WTC11 (cell line): ENCODE data around the gene APOL6. TPM values are rescaled to one million over a fixed set of nuclear protein-coding genes. Genes with fewer than 3 reads are reported as not detected.

Experiments
- ATAC-seq: fragments of 200-7000 bp; cut with Tn5 transposase; 2 replicates; pipeline ENCODE4 v1.10.0; 2021; ENCODE audit warnings: mild to moderate bottlenecking, moderate library complexity
- CTCF ChIA-PET: fragments of 300-600 bp; sonication (Branson Sonifier 250); formaldehyde crosslinking; loops from one replicate; lab custom pipeline; 2021; ENCODE audit warnings: antibody characterized with exemption; lab: Charles Lee
- POLR2A ChIA-PET: fragments of 350-600 bp; sonication (Branson Sonifier 250); formaldehyde crosslinking; loops from one replicate; lab custom pipeline; 2021; ENCODE audit warnings: antibody characterized with exemption; lab: Charles Lee
- DNase-seq: peaks from one replicate; pipeline ENCODE4 v3.0.0; 2021; ENCODE audit warnings: low spot score
- H3K27ac Mint-ChIP-seq: 2 replicates; pipeline ENCODE4 v1.8.0; 2021; ENCODE audit warnings: mixed read lengths
- H3K27me3 Mint-ChIP-seq: 2 replicates; pipeline ENCODE4 v1.8.0; 2021; ENCODE audit warnings: low read depth, mild to moderate bottlenecking, moderate library complexity, mixed read lengths
- H3K36me3 Mint-ChIP-seq: 2 replicates; pipeline ENCODE4 v1.8.0; 2021; ENCODE audit warnings: mixed read lengths
- H3K4me1 Mint-ChIP-seq: 2 replicates; pipeline ENCODE4 v1.8.0; 2022; ENCODE audit warnings: mixed read lengths
- H3K4me3 Mint-ChIP-seq: 2 replicates; pipeline ENCODE4 v1.8.0; 2021; ENCODE audit warnings: mild to moderate bottlenecking, moderate library complexity, mixed read lengths
- H3K9me3 Mint-ChIP-seq: 2 replicates; pipeline ENCODE4 v1.8.0; 2021; ENCODE audit warnings: mixed read lengths
- ESRRA ChIP-seq: sonication (generic); formaldehyde crosslinking; IDR thresholded peaks from 2 replicates; pipeline ENCODE4 v1.8.1; 2022; ENCODE audit warnings: mild to moderate bottlenecking, missing genetic modification reagents, borderline replicate concordance
- ETV6 ChIP-seq: sonication (generic); formaldehyde crosslinking; IDR thresholded peaks from 2 replicates; pipeline ENCODE4 v1.8.1; 2022; ENCODE audit warnings: mild to moderate bottlenecking, missing genetic modification reagents
- FOXK1 ChIP-seq: sonication (generic); formaldehyde crosslinking; IDR thresholded peaks from 2 replicates; pipeline ENCODE4 v1.8.0; 2022; ENCODE audit warnings: mild to moderate bottlenecking, moderate library complexity, missing genetic modification reagents
- GABPB1 ChIP-seq: sonication (generic); formaldehyde crosslinking; IDR thresholded peaks from 2 replicates; pipeline ENCODE4 v1.8.1; 2023; ENCODE audit warnings: mild to moderate bottlenecking, missing genetic modification reagents
- NFYB ChIP-seq: sonication (generic); formaldehyde crosslinking; conservative IDR thresholded peaks from 2 replicates; pipeline ENCODE4 v1.8.0; 2022; ENCODE audit warnings: low read depth, missing genetic modification reagents
- NR1H2 ChIP-seq: sonication (generic); formaldehyde crosslinking; IDR thresholded peaks from 2 replicates; pipeline ENCODE4 v1.9.0; 2021; ENCODE audit warnings: mild to moderate bottlenecking, moderate library complexity, missing genetic modification reagents
- NR3C1 ChIP-seq: sonication (generic); formaldehyde crosslinking; conservative IDR thresholded peaks from 2 replicates; pipeline ENCODE4 v1.8.1; 2023; ENCODE audit warnings: low read depth, mild to moderate bottlenecking, missing genetic modification reagents
- RELA ChIP-seq: sonication (generic); formaldehyde crosslinking; IDR thresholded peaks from 2 replicates; pipeline ENCODE4 v1.8.1; 2022; ENCODE audit warnings: missing genetic modification reagents, mild to moderate bottlenecking, borderline replicate concordance
- SP1 ChIP-seq: sonication (generic); formaldehyde crosslinking; conservative IDR thresholded peaks from 2 replicates; pipeline ENCODE4 v1.8.1; 2022; ENCODE audit warnings: missing genetic modification reagents
- TCF7 ChIP-seq: sonication (generic); formaldehyde crosslinking; IDR thresholded peaks from 2 replicates; pipeline ENCODE4 v1.8.0; 2022; ENCODE audit warnings: mild to moderate bottlenecking, low read depth, missing genetic modification reagents, moderate library complexity
- TEAD1 ChIP-seq: sonication (generic); formaldehyde crosslinking; IDR thresholded peaks from 2 replicates; pipeline ENCODE4 v1.8.0; 2022; ENCODE audit warnings: mild to moderate bottlenecking, missing genetic modification reagents
- ZBTB21 ChIP-seq: sonication (generic); formaldehyde crosslinking; IDR thresholded peaks from 2 replicates; pipeline ENCODE4 v1.8.1; 2023; ENCODE audit warnings: mild to moderate bottlenecking, missing genetic modification reagents, borderline replicate concordance
- ZNF232 ChIP-seq: sonication (generic); formaldehyde crosslinking; IDR thresholded peaks from 2 replicates; pipeline ENCODE4 v1.8.0; 2022; ENCODE audit warnings: mild to moderate bottlenecking, missing genetic modification reagents
- total RNA-seq: library from RNA; stranded (reverse); gene quantifications from 3 replicates; pipeline ENCODE4 v1.2.3, GENCODE V29; 2021
- TF ChIP-seq, protein P1 (sequence below): sonication (generic); formaldehyde crosslinking; IDR thresholded peaks from 2 replicates; pipeline ENCODE4 v1.8.0; 2023; ENCODE audit warnings: mild to moderate bottlenecking, missing genetic modification reagents
- TF ChIP-seq, protein P2 (sequence below): fragments of 250-450 bp; sonication (Bioruptor Pico); IDR thresholded peaks from 2 replicates; pipeline ENCODE4 v1.9.0; 2021; ENCODE audit warnings: mild to moderate bottlenecking
- TF ChIP-seq, protein P3 (sequence below): fragments of 250-450 bp; sonication (Bioruptor Pico); IDR thresholded peaks from 2 replicates; pipeline ENCODE4 v1.9.0; 2021; ENCODE audit warnings: moderate library complexity, mild to moderate bottlenecking, inconsistent platforms, borderline replicate concordance
- TF ChIP-seq, protein P4 (sequence below): sonication (generic); formaldehyde crosslinking; IDR thresholded peaks from 2 replicates; pipeline ENCODE4 v1.8.1; 2023; ENCODE audit warnings: mild to moderate bottlenecking, missing genetic modification reagents
- TF ChIP-seq, protein P5 (sequence below): sonication (generic); formaldehyde crosslinking; conservative IDR thresholded peaks from 2 replicates; pipeline ENCODE4 v1.8.1; 2023; ENCODE audit warnings: mild to moderate bottlenecking, low read depth, missing genetic modification reagents, moderate library complexity
- TF ChIP-seq, protein P6 (sequence below): sonication (generic); formaldehyde crosslinking; IDR thresholded peaks from 2 replicates; pipeline ENCODE4 v1.8.1; 2023; ENCODE audit warnings: mild to moderate bottlenecking, missing genetic modification reagents, moderate library complexity
- TF ChIP-seq, protein P7 (sequence below): sonication (generic); formaldehyde crosslinking; IDR thresholded peaks from 2 replicates; pipeline ENCODE4 v1.8.1; 2022; ENCODE audit warnings: low read depth, missing genetic modification reagents, borderline replicate concordance

APOL6 gene
- total RNA-seq, 1 experiment from 2014 or later, result 0.17 TPM

DNA sequence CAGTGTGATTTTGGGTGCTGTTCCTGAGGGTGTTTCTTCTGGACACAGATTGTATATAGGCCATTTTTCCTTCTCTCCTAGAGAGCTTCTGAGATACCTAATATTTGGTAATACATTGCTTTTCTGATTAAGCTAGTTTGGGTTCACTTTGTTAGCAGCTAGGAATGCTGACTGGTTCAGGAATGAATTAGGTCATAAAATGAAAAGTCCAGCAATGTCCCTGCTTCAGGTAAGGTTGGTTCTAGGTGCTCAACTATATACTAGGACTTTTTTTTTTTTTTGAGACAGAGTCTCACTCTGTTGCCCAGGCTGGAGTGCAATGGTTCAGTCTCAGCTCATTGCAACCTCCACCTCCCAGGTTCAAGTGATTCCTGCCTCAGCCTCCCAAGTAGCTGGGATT lies 36.5 kb downstream of the APOL6 start:
- Mint-ChIP-seq H3K4me3 (no peak overlapping the region), H3K36me3 (peaks cover 10% of the 10 kb centered on the region), H3K27ac (no peak overlapping the region), H3K4me1 (no peaks in the 10 kb centered on the region), H3K9me3 (peaks cover 19% of the 10 kb centered on the region), H3K27me3 (peaks cover 3% of the 10 kb centered on the region; the same call in 1 of the 2 replicates)
- TF ChIP-seq, protein P1, sequence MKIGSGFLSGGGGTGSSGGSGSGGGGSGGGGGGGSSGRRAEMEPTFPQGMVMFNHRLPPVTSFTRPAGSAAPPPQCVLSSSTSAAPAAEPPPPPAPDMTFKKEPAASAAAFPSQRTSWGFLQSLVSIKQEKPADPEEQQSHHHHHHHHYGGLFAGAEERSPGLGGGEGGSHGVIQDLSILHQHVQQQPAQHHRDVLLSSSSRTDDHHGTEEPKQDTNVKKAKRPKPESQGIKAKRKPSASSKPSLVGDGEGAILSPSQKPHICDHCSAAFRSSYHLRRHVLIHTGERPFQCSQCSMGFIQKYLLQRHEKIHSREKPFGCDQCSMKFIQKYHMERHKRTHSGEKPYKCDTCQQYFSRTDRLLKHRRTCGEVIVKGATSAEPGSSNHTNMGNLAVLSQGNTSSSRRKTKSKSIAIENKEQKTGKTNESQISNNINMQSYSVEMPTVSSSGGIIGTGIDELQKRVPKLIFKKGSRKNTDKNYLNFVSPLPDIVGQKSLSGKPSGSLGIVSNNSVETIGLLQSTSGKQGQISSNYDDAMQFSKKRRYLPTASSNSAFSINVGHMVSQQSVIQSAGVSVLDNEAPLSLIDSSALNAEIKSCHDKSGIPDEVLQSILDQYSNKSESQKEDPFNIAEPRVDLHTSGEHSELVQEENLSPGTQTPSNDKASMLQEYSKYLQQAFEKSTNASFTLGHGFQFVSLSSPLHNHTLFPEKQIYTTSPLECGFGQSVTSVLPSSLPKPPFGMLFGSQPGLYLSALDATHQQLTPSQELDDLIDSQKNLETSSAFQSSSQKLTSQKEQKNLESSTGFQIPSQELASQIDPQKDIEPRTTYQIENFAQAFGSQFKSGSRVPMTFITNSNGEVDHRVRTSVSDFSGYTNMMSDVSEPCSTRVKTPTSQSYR, result no peak
- TF ChIP-seq, protein P2, sequence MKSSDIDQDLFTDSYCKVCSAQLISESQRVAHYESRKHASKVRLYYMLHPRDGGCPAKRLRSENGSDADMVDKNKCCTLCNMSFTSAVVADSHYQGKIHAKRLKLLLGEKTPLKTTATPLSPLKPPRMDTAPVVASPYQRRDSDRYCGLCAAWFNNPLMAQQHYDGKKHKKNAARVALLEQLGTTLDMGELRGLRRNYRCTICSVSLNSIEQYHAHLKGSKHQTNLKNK, result no peak
- TF ChIP-seq ESRRA (CRISPR knock-in tag), result no peak
- TF ChIP-seq, protein P3, sequence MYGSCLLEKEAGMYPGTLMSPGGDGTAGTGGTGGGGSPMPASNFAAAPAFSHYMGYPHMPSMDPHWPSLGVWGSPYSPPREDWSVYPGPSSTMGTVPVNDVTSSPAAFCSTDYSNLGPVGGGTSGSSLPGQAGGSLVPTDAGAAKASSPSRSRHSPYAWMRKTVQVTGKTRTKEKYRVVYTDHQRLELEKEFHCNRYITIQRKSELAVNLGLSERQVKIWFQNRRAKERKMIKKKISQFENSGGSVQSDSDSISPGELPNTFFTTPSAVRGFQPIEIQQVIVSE (CRISPR knock-in tag), result no peak
- TF ChIP-seq NR3C1, result no peak
- TF ChIP-seq TEAD1 (CRISPR knock-in tag), result no peak
- TF ChIP-seq, protein P4, sequence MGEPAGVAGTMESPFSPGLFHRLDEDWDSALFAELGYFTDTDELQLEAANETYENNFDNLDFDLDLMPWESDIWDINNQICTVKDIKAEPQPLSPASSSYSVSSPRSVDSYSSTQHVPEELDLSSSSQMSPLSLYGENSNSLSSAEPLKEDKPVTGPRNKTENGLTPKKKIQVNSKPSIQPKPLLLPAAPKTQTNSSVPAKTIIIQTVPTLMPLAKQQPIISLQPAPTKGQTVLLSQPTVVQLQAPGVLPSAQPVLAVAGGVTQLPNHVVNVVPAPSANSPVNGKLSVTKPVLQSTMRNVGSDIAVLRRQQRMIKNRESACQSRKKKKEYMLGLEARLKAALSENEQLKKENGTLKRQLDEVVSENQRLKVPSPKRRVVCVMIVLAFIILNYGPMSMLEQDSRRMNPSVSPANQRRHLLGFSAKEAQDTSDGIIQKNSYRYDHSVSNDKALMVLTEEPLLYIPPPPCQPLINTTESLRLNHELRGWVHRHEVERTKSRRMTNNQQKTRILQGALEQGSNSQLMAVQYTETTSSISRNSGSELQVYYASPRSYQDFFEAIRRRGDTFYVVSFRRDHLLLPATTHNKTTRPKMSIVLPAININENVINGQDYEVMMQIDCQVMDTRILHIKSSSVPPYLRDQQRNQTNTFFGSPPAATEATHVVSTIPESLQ (CRISPR knock-in tag), result no peak
- no peak for TF ChIP-seq SP1
- no peak for TF ChIP-seq ZNF232 (CRISPR knock-in tag)
- TF ChIP-seq NR1H2, result no peak
- TF ChIP-seq GABPB1 (CRISPR knock-in tag), result no peak
- TF ChIP-seq NFYB (CRISPR knock-in tag), result no peak
- TF ChIP-seq, protein P5, sequence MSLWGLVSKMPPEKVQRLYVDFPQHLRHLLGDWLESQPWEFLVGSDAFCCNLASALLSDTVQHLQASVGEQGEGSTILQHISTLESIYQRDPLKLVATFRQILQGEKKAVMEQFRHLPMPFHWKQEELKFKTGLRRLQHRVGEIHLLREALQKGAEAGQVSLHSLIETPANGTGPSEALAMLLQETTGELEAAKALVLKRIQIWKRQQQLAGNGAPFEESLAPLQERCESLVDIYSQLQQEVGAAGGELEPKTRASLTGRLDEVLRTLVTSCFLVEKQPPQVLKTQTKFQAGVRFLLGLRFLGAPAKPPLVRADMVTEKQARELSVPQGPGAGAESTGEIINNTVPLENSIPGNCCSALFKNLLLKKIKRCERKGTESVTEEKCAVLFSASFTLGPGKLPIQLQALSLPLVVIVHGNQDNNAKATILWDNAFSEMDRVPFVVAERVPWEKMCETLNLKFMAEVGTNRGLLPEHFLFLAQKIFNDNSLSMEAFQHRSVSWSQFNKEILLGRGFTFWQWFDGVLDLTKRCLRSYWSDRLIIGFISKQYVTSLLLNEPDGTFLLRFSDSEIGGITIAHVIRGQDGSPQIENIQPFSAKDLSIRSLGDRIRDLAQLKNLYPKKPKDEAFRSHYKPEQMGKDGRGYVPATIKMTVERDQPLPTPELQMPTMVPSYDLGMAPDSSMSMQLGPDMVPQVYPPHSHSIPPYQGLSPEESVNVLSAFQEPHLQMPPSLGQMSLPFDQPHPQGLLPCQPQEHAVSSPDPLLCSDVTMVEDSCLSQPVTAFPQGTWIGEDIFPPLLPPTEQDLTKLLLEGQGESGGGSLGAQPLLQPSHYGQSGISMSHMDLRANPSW (CRISPR knock-in tag), result no peak
- TF ChIP-seq, protein P6, sequence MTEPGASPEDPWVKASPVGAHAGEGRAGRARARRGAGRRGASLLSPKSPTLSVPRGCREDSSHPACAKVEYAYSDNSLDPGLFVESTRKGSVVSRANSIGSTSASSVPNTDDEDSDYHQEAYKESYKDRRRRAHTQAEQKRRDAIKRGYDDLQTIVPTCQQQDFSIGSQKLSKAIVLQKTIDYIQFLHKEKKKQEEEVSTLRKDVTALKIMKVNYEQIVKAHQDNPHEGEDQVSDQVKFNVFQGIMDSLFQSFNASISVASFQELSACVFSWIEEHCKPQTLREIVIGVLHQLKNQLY (CRISPR knock-in tag), result no peak
- no peak for TF ChIP-seq ZBTB21
- TF ChIP-seq TCF7 (CRISPR knock-in tag), result no peak
- no peak for TF ChIP-seq RELA (CRISPR knock-in tag)
- no peak for TF ChIP-seq FOXK1
- TF ChIP-seq, protein P7, sequence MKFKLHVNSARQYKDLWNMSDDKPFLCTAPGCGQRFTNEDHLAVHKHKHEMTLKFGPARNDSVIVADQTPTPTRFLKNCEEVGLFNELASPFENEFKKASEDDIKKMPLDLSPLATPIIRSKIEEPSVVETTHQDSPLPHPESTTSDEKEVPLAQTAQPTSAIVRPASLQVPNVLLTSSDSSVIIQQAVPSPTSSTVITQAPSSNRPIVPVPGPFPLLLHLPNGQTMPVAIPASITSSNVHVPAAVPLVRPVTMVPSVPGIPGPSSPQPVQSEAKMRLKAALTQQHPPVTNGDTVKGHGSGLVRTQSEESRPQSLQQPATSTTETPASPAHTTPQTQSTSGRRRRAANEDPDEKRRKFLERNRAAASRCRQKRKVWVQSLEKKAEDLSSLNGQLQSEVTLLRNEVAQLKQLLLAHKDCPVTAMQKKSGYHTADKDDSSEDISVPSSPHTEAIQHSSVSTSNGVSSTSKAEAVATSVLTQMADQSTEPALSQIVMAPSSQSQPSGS (CRISPR knock-in tag), result no peak
- TF ChIP-seq ETV6, result no peak
- ATAC-seq (no peak), DNase-seq (no peak)
- POLR2A ChIA-PET, result interaction anchor here (0.6 to 1.2 kb wide), 3 partner anchors 22 to 193 kb away, joined by 4 to 6 read pairs (median 4); no protein-coding TSS in a partner anchor
- CTCF ChIA-PET, result interaction anchor here (0.6 to 1.8 kb wide), 27 partner anchors 12 to 439 kb away, joined by 3 to 19 read pairs (median 4); partner anchors contain the start of genes APOL6 and RBFOX2
